Measurements from ENCODE around the gene ETFB. TPM values are rescaled to one million over a fixed set of nuclear protein-coding genes. Genes with fewer than 3 reads are reported as not detected.

Gene ETFB
- total and polyA plus RNA-seq, 9 of the 15 experiments (the other 6 are each of a cell fraction or from before 2014, with no cell fraction given), result 18.1 to 143 (median 96.1) TPM

DNA sequence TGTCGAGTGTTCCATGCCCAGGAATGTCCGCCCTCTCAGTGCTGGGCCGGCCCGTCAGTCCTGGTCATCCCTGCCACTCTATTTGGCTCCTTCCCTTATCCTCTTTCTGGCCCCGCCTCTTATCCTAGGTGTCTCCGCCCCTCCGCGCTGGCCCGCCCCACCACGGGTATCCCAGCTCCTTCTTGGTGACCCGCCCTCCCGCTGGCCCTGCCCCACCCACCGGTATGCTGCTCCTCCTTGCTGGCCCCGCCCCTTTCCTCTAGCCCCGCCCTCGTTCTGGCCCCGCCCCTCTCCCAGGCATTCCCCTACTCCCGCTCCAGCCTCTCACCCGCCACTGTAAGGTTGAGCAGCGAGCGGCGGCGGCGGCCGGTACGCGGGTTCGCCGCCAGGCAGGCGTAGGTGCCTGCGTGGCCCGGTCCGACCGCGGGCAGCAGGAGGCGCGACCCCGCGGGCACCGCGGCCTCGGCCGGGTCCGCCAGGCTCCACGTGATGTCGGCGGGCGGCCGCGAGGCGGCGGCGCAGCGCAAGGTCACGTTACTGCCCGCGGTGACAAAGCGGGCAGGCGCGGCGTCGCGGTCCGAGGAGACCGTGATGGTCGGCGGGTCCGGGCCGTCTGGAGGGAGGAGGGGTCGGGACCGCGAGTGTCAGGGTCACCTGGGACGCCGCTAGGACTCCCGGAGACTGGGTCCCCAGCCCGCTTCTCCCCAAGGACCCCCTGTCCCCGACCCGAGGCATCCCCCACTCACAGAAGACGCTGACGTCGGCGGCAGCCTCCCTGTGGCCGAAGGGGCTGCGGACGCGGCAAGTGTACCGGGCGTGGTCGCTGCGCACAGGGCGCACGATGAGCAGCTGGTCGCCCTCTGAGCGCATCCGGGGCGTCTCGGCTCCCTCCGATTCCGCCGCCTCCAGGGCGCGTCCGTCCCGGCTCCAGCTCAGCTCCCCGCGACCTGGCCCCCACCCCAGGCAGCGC lies 26.2 kb downstream of the ETFB start (continued):
- TF ChIP-seq, protein P1, sequence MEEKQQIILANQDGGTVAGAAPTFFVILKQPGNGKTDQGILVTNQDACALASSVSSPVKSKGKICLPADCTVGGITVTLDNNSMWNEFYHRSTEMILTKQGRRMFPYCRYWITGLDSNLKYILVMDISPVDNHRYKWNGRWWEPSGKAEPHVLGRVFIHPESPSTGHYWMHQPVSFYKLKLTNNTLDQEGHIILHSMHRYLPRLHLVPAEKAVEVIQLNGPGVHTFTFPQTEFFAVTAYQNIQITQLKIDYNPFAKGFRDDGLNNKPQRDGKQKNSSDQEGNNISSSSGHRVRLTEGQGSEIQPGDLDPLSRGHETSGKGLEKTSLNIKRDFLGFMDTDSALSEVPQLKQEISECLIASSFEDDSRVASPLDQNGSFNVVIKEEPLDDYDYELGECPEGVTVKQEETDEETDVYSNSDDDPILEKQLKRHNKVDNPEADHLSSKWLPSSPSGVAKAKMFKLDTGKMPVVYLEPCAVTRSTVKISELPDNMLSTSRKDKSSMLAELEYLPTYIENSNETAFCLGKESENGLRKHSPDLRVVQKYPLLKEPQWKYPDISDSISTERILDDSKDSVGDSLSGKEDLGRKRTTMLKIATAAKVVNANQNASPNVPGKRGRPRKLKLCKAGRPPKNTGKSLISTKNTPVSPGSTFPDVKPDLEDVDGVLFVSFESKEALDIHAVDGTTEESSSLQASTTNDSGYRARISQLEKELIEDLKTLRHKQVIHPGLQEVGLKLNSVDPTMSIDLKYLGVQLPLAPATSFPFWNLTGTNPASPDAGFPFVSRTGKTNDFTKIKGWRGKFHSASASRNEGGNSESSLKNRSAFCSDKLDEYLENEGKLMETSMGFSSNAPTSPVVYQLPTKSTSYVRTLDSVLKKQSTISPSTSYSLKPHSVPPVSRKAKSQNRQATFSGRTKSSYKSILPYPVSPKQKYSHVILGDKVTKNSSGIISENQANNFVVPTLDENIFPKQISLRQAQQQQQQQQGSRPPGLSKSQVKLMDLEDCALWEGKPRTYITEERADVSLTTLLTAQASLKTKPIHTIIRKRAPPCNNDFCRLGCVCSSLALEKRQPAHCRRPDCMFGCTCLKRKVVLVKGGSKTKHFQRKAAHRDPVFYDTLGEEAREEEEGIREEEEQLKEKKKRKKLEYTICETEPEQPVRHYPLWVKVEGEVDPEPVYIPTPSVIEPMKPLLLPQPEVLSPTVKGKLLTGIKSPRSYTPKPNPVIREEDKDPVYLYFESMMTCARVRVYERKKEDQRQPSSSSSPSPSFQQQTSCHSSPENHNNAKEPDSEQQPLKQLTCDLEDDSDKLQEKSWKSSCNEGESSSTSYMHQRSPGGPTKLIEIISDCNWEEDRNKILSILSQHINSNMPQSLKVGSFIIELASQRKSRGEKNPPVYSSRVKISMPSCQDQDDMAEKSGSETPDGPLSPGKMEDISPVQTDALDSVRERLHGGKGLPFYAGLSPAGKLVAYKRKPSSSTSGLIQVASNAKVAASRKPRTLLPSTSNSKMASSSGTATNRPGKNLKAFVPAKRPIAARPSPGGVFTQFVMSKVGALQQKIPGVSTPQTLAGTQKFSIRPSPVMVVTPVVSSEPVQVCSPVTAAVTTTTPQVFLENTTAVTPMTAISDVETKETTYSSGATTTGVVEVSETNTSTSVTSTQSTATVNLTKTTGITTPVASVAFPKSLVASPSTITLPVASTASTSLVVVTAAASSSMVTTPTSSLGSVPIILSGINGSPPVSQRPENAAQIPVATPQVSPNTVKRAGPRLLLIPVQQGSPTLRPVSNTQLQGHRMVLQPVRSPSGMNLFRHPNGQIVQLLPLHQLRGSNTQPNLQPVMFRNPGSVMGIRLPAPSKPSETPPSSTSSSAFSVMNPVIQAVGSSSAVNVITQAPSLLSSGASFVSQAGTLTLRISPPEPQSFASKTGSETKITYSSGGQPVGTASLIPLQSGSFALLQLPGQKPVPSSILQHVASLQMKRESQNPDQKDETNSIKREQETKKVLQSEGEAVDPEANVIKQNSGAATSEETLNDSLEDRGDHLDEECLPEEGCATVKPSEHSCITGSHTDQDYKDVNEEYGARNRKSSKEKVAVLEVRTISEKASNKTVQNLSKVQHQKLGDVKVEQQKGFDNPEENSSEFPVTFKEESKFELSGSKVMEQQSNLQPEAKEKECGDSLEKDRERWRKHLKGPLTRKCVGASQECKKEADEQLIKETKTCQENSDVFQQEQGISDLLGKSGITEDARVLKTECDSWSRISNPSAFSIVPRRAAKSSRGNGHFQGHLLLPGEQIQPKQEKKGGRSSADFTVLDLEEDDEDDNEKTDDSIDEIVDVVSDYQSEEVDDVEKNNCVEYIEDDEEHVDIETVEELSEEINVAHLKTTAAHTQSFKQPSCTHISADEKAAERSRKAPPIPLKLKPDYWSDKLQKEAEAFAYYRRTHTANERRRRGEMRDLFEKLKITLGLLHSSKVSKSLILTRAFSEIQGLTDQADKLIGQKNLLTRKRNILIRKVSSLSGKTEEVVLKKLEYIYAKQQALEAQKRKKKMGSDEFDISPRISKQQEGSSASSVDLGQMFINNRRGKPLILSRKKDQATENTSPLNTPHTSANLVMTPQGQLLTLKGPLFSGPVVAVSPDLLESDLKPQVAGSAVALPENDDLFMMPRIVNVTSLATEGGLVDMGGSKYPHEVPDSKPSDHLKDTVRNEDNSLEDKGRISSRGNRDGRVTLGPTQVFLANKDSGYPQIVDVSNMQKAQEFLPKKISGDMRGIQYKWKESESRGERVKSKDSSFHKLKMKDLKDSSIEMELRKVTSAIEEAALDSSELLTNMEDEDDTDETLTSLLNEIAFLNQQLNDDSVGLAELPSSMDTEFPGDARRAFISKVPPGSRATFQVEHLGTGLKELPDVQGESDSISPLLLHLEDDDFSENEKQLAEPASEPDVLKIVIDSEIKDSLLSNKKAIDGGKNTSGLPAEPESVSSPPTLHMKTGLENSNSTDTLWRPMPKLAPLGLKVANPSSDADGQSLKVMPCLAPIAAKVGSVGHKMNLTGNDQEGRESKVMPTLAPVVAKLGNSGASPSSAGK (IDR thresholded peaks at IDR 0.05), result peak; percentile 95
- TF ChIP-seq HDAC8 (tag; IDR thresholded peaks at IDR 0.05) (peak; percentile 85; the same call in 1 of the 2 replicates), HNRNPLL (IDR thresholded peaks at IDR 0.05; ENCODE audit: low read depth, low read length, poor library complexity, severe bottlenecking) (peak; percentile 98), FIP1L1 (IDR thresholded peaks at IDR 0.05; ENCODE audit: low read depth, low read length, poor library complexity, severe bottlenecking) (peak; percentile 59), ZNF133 (CRISPR knock-in tag; IDR thresholded peaks at IDR 0.05) (no peak), RCOR1 (IDR thresholded peaks at IDR 0.05; ENCODE audit: borderline replicate concordance in 1 of 2, low read depth in 2 of 2, low read length in 2 of 2) (peak in 1 of 2 experiments; percentile 10; a peak in 1 of 4 replicates), TAF1 (IDR thresholded peaks at IDR 0.05; ENCODE audit: control insufficient read depth, extremely low read depth, insufficient read depth, low read length, severe bottlenecking) (peak; percentile 76), CTBP1 (IDR thresholded peaks at IDR 0.05; ENCODE audit: borderline replicate concordance) (peak; percentile 86), BCL6 (CRISPR knock-in tag; IDR thresholded peaks at IDR 0.05) (no peak), COPS2 (conservative IDR thresholded peaks at IDR 0.05) (no peak), RB1 (IDR thresholded peaks at IDR 0.05; ENCODE audit: low read depth) (peak; percentile 97), ZNF316 (IDR thresholded peaks at IDR 0.05) (no peak), HDAC6 (IDR thresholded peaks at IDR 0.05; ENCODE audit: low read depth, low read length) (no peak), ZNF778 (CRISPR knock-in tag; IDR thresholded peaks at IDR 0.05) (no peak), CBX1 (IDR thresholded peaks at IDR 0.05; ENCODE audit: low read depth) (peak; percentile 65; the same call in 1 of the 2 replicates), TBP (optimal IDR thresholded peaks at IDR 0.05; ENCODE audit: low read depth, low read length) (peak; percentile 85), MCM3 (IDR thresholded peaks at IDR 0.05) (no peak), PTTG1 (tag; IDR thresholded peaks at IDR 0.05; ENCODE audit: low read depth) (no peak)

Measured in K562 (cell line).